SK-N-SH (cell line): ENCODE data around the gene HOXC5.

Source experiments
- CTCF ChIP-seq: fragments of 200-600 bp; sonication (generic); IDR thresholded peaks from 2 replicates; pipeline ENCODE4 v1.6.1; 2017; ENCODE audit warnings: antibody characterized with exemption, mild to moderate bottlenecking, moderate library complexity
- ELF1 ChIP-seq: IDR thresholded peaks from 2 replicates; pipeline ENCODE4 v1.4.0; 2012
- EZH2phosphoT487 ChIP-seq: fragments of 200-600 bp; sonication (generic); IDR thresholded peaks from 2 replicates; pipeline ENCODE4 v1.6.1; 2017; ENCODE audit warnings: low read depth, mixed run types, mild to moderate bottlenecking, antibody characterized with exemption, moderate library complexity, borderline replicate concordance
- MAX ChIP-seq: IDR thresholded peaks from 2 replicates; pipeline ENCODE4 v1.4.0; 2012; ENCODE audit warnings: low read depth
- POLR2AphosphoS5 ChIP-seq: IDR thresholded peaks from 2 replicates; pipeline ENCODE4 v1.6.1; 2012; ENCODE audit warnings: low read depth, low read length
- RCOR1 ChIP-seq: fragments of 150-350 bp; IDR thresholded peaks from 2 replicates; pipeline ENCODE4 v1.6.1; 2017; ENCODE audit warnings: antibody characterized with exemption, low read length
- REST ChIP-seq: IDR thresholded peaks from 2 replicates; pipeline ENCODE4 v1.6.1; 2012; ENCODE audit warnings: mild to moderate bottlenecking, low read depth, low read length, moderate library complexity
- SIN3A ChIP-seq: IDR thresholded peaks from 2 replicates; pipeline ENCODE4 v1.6.1; 2012; ENCODE audit warnings: low read depth, mild to moderate bottlenecking, low read length, moderate library complexity, borderline replicate concordance
- TAF1 ChIP-seq: IDR thresholded peaks from 2 replicates; pipeline ENCODE4 v1.6.1; 2012; ENCODE audit warnings: low read depth, mild to moderate bottlenecking, low read length, moderate library complexity, borderline replicate concordance
- USF2 ChIP-seq: fragments of 150-350 bp; IDR thresholded peaks from 2 replicates; pipeline ENCODE4 v1.6.1; 2017; ENCODE audit warnings: antibody characterized with exemption, low read length, low read depth, borderline replicate concordance

GRCh38 chr12:53995378-53996239 is 37.2 kb upstream of the HOXC5 start:
- TF ChIP-seq EZH2phosphoT487, result no peak
- no peak for TF ChIP-seq CTCF
- TF ChIP-seq SIN3A, result no peak
- no peak for TF ChIP-seq USF2
- TF ChIP-seq TAF1, result no peak
- TF ChIP-seq REST, result no peak
- TF ChIP-seq ELF1, result no peak
- TF ChIP-seq RCOR1, result no peak
- TF ChIP-seq MAX, result no peak
- TF ChIP-seq POLR2AphosphoS5, result no peak
